ENCODE results near the gene RAB37. TPM values are rescaled to one million over a fixed set of nuclear protein-coding genes. Genes with fewer than 3 reads are reported as not detected.

RAB37 gene
- total and polyA plus RNA-seq, 2 of the 8 experiments (the other 6 are each of a cell fraction or from before 2014, with no cell fraction given): 5.5 to 6.1 TPM

GRCh38 chr17:74729368-74729767 lies 7.7 kb upstream of the RAB37 start:
- H3K36me3 ChIP-seq (ENCODE audit: control insufficient read depth in 2 of 4, insufficient read depth in 4 of 4, low read length in 3 of 4): no peaks in the 10 kb centered on the region
- no peak overlapping the region for H4K5ac ChIP-seq (ENCODE audit: insufficient read length, low read depth, low read length)
- no peak overlapping the region for H3K4me2 ChIP-seq (ENCODE audit: insufficient read depth in 1 of 2, low read depth in 2 of 2, low read length in 2 of 2)
- no peak overlapping the region for H2BK5ac ChIP-seq (ENCODE audit: low read depth, low read length)
- no peak overlapping the region for H4K91ac ChIP-seq (replicated peaks; ENCODE audit: insufficient read length, low read length)
- no peak overlapping the region for H4K8ac ChIP-seq (ENCODE audit: extremely low read depth, insufficient read depth, low read length)
- H3K4me1 ChIP-seq (replicated peaks in 1 of 4; ENCODE audit: control insufficient read depth in 3 of 4, insufficient read depth in 4 of 4, low read length in 3 of 4): no peaks in the 10 kb centered on the region
- peaks cover 3% of the 10 kb centered on the region; the same call in 1 of the 2 replicates for H3K79me1 ChIP-seq (ENCODE audit: low read depth, low read length)
- POLR2A ChIA-PET (ENCODE audit: partially characterized antibody): interaction anchor here (0.5 to 0.8 kb wide), 2 partner anchors 20 to 292 kb away, joined by 3 read pairs; no protein-coding TSS in a partner anchor
- peaks cover 0 to 7% of the 10 kb centered on the region in 2 experiments for H4K20me1 ChIP-seq (replicated peaks in 1 of 2; ENCODE audit: control insufficient read depth in 1 of 2, insufficient read depth in 2 of 2, low read length in 2 of 2)
- H3K23me2 ChIP-seq (ENCODE audit: low read depth, low read length): peaks cover 14% of the 10 kb centered on the region
- H3K14ac ChIP-seq (ENCODE audit: insufficient read length): no peak overlapping the region
- peaks cover 0 to 3% (median 0%) of the 10 kb centered on the region in 4 experiments; a peak in 3 of 7 replicates for H3K27me3 ChIP-seq (replicated peaks in 1 of 4; ENCODE audit: control insufficient read depth in 3 of 4, extremely low read depth in 1 of 4, insufficient read depth in 3 of 4, low read length in 3 of 4)
- H3K27ac ChIP-seq (ENCODE audit: low read depth, low read length): no peak overlapping the region
- no peak overlapping the region for H3K4ac ChIP-seq (replicated peaks; ENCODE audit: insufficient read length, low read depth, low read length)
- no peak overlapping the region for H3K9ac ChIP-seq (replicated peaks in 1 of 4; ENCODE audit: extremely low read depth in 1 of 4, low read depth in 3 of 4, low read length in 3 of 4)
- H2AFZ ChIP-seq (ENCODE audit: low read length): no peak overlapping the region
- no peak for TF ChIP-seq TBP (IDR thresholded peaks at IDR 0.05; ENCODE audit: low read depth, low read length)
- TF ChIP-seq SP4 (IDR thresholded peaks at IDR 0.05; ENCODE audit: low read length): no peak
- TF ChIP-seq GTF2F1 (IDR thresholded peaks at IDR 0.05; ENCODE audit: borderline replicate concordance, low read depth, low read length): no peak
- TF ChIP-seq MAX (IDR thresholded peaks at IDR 0.05): no peak
- no peak for TF ChIP-seq EZH2 (IDR thresholded peaks at IDR 0.05; ENCODE audit: low read depth, low read length, severe bottlenecking)
- TF ChIP-seq NANOG (IDR thresholded peaks at IDR 0.05; ENCODE audit: insufficient read depth, low read depth, low read length, poor library complexity, severe bottlenecking): no peak
- TF ChIP-seq CTCF (IDR thresholded peaks at IDR 0.05; ENCODE audit: control extremely low read depth in 1 of 3, insufficient read depth in 1 of 3, low read depth in 1 of 3, low read length in 3 of 3): no peak
- TF ChIP-seq YY1 (IDR thresholded peaks at IDR 0.05; ENCODE audit: low read depth, low read length): no peak
- no peak for TF ChIP-seq SUZ12 (IDR thresholded peaks at IDR 0.05; ENCODE audit: low read length)
- no peak overlapping the region for H2AK5ac ChIP-seq (ENCODE audit: low read depth, low read length)
- no peaks in the 10 kb centered on the region for H3K79me2 ChIP-seq (ENCODE audit: control insufficient read depth in 1 of 2, insufficient read depth in 2 of 2, low read length in 2 of 2)
- H3K18ac ChIP-seq (ENCODE audit: extremely low read depth, low read length): no peak overlapping the region
- CTCF ChIA-PET (ENCODE audit: partially characterized antibody): interaction anchor here (1.0 to 1.4 kb wide), 3 partner anchors 15 to 71 kb away, joined by 3 read pairs; no protein-coding TSS in a partner anchor
- no peak overlapping the region for H3K56ac ChIP-seq (replicated peaks; ENCODE audit: insufficient read length, low read depth, low read length)
- no peak overlapping the region; the same call in 1 of the 2 replicates for H2BK12ac ChIP-seq (ENCODE audit: low read depth, low read length)
- H2BK15ac ChIP-seq (ENCODE audit: low read length): no peak overlapping the region
- H3K4me3 ChIP-seq (ENCODE audit: extremely low read depth in 1 of 4, insufficient read depth in 2 of 4, low read depth in 3 of 4, low read length in 4 of 4): no peak overlapping the region
- H3K9me3 ChIP-seq (ENCODE audit: insufficient read depth in 2 of 2, low read depth in 1 of 2, low read length in 1 of 2): peaks cover 0 to 9% of the 10 kb centered on the region in 2 experiments; a peak in 1 of 4 replicates
- no peak for FAIRE-seq
- no peak overlapping the region for H2BK120ac ChIP-seq (replicated peaks; ENCODE audit: low read depth, low read length)
- no peak for DNase-seq (ENCODE audit: low read depth in 1 of 2, low spot score in 2 of 2)
- WGBS, 2 experiments (ENCODE audit: extremely low coverage in 1 of 2, insufficient coverage in 1 of 2, insufficient read length in 1 of 2, insufficient replicate concordance in 2 of 2, low coverage in 1 of 2, low lambda C conversion rate in 2 of 2, missing lambda C conversion rate in 1 of 2): 94% methylated on average over 5 of the region's 5 CpGs; no CpG with 5 or more reads in 1 of the 2 experiments
- no peak overlapping the region for H2BK20ac ChIP-seq (ENCODE audit: low read length)
- H3K23ac ChIP-seq (ENCODE audit: insufficient read length): no peak overlapping the region

All from H1 (cell line).